Stomach (tissue), 4 donors: Measurements from ENCODE around the gene NCAPD2.

ENCODE experiments used
- POLR2A ChIP-seq, 4 donors: fragments of 450-650 bp; IDR thresholded peaks; one replicate each; pipeline ENCODE4 v1.6.1; 2016; ENCODE audit warnings: antibody characterized with exemption in 4 of 4, control low read depth in 2 of 4, mild to moderate bottlenecking in 1 of 4, moderate library complexity in 1 of 4
- POLR2AphosphoS5 ChIP-seq, 3 donors: sonication (generic); formaldehyde crosslinking; IDR thresholded peaks; one replicate each; pipeline ENCODE4 v1.6.1; 2016; ENCODE audit warnings: antibody characterized with exemption in 3 of 3
- TF ChIP-seq, protein P1 (sequence below), 7 experiments: fragments of 450-650 bp in 4 of 7; fragments of 200-600 bp in 3 of 7; sonication (generic) in 3 of 7; IDR thresholded peaks; one replicate each; pipeline ENCODE4 v1.5.1; 2016 to 2019; ENCODE audit warnings: antibody characterized with exemption in 7 of 7, control low read depth in 2 of 7, mild to moderate bottlenecking in 1 of 7

DNA sequence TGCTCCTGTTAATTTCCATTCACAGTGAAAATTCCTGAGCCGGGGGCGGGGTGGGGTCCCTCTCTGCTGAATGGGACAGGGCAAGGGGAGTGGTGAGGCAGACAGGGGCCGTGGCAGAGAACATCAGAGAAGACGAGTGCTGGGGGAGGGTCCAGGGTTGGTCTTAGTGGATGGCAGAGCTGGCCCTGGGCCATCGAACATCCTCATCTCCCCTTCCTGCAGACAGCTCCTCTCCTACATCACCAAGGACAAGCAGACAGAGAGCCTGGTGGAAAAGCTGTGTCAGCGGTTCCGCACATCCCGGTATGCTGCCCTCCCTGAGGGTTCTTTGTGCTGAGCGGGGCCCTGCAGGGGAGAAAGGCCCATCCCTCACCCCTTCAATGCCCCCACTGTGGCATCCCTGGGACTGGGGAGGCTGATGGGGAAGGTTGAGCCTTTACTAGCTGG lies 35.4 kb downstream of the NCAPD2 start:
- TF ChIP-seq, protein P1, sequence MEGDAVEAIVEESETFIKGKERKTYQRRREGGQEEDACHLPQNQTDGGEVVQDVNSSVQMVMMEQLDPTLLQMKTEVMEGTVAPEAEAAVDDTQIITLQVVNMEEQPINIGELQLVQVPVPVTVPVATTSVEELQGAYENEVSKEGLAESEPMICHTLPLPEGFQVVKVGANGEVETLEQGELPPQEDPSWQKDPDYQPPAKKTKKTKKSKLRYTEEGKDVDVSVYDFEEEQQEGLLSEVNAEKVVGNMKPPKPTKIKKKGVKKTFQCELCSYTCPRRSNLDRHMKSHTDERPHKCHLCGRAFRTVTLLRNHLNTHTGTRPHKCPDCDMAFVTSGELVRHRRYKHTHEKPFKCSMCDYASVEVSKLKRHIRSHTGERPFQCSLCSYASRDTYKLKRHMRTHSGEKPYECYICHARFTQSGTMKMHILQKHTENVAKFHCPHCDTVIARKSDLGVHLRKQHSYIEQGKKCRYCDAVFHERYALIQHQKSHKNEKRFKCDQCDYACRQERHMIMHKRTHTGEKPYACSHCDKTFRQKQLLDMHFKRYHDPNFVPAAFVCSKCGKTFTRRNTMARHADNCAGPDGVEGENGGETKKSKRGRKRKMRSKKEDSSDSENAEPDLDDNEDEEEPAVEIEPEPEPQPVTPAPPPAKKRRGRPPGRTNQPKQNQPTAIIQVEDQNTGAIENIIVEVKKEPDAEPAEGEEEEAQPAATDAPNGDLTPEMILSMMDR (IDR thresholded peaks at IDR 0.05): no peak
- TF ChIP-seq POLR2AphosphoS5 (IDR thresholded peaks at IDR 0.05) (no peak), POLR2A (IDR thresholded peaks at IDR 0.05) (no peak)
